ENCODE data around the gene HOXD10. TPM values are rescaled to one million over a fixed set of nuclear protein-coding genes. Genes with fewer than 3 reads are reported as not detected.
A peak's percentile ranks its signal among the peaks of the same experiment; 100 is the strongest.

HOXD10 gene
- total and polyA plus RNA-seq, 5 donors from 2014 or later: not detected

- peaks cover 8% of the 10 kb centered on the region for H3K4me1 ChIP-seq (ENCODE audit: control insufficient read depth, insufficient read depth, low read length, poor library complexity, severe bottlenecking)
- peak overlapping the region in 1 of 3 donors; percentile 48 for H3K27ac Mint-ChIP-seq
- ATAC-seq (ENCODE audit: low read depth in 2 of 2) (no peak), DNase-seq (no peak)
- peaks cover 0 to 34% (median 14%) of the 10 kb centered on the region in 4 donors for H3K4me1 Mint-ChIP-seq
- peaks cover 0 to 14% of the 10 kb centered on the region in 2 experiments for H3K9me3 ChIP-seq (ENCODE audit: control insufficient read depth in 2 of 2, low read length in 2 of 2)
- peaks cover 0 to 16% (median 2%) of the 10 kb centered on the region in 7 donors for H3K9me3 Mint-ChIP-seq
- H3K4me3 ChIP-seq (ENCODE audit: low read depth, low read length): no peak overlapping the region
- peak overlapping the region in 2 of 4 donors; percentile 16 to 18 for H3K4me3 Mint-ChIP-seq
- peaks cover 4% of the 10 kb centered on the region for H3K36me3 Mint-ChIP-seq
- peaks cover 88% of the 10 kb centered on the region for H3K27me3 Mint-ChIP-seq
- peaks cover 49% of the 10 kb centered on the region for H3K27me3 ChIP-seq (ENCODE audit: control insufficient read depth, insufficient read depth, low read length)
- H3K36me3 ChIP-seq (ENCODE audit: control insufficient read depth, insufficient read depth, low read length): no peaks in the 10 kb centered on the region
- no peak overlapping the region for H3K27ac ChIP-seq (ENCODE audit: insufficient read depth, low read length, poor library complexity, severe bottlenecking)
Measured at GRCh38 chr2:176109192-176109901, 7.2 kb upstream of the HOXD10 start.

- Mint-ChIP-seq H3K36me3 (peaks cover 4% of the 10 kb centered on the region), H3K4me3 (no peak overlapping the region), H3K27ac (peak overlapping the region in 1 of 3 donors; percentile 48), H3K27me3 (peaks cover 88% of the 10 kb centered on the region), H3K4me1 (peaks cover 0 to 31% (median 14%) of the 10 kb centered on the region in 4 donors), H3K9me3 (peaks cover 0 to 16% (median 2%) of the 10 kb centered on the region in 7 donors)
- no peak overlapping the region for H3K27ac ChIP-seq (ENCODE audit: insufficient read depth, low read length, poor library complexity, severe bottlenecking)
- peaks cover 0 to 14% of the 10 kb centered on the region in 2 experiments for H3K9me3 ChIP-seq (ENCODE audit: control insufficient read depth in 2 of 2, low read length in 2 of 2)
- H3K4me1 ChIP-seq (ENCODE audit: control insufficient read depth, insufficient read depth, low read length, poor library complexity, severe bottlenecking): peaks cover 8% of the 10 kb centered on the region
- H3K27me3 ChIP-seq (ENCODE audit: control insufficient read depth, insufficient read depth, low read length): peaks cover 51% of the 10 kb centered on the region
- no peak for ATAC-seq (ENCODE audit: low read depth in 2 of 2)
- no peak overlapping the region for H3K4me3 ChIP-seq (ENCODE audit: low read depth, low read length)
- no peaks in the 10 kb centered on the region for H3K36me3 ChIP-seq (ENCODE audit: control insufficient read depth, insufficient read depth, low read length)
- DNase-seq: no peak
Measured at GRCh38 chr2:176109946-176110345, 6.6 kb upstream of the HOXD10 start.

- Histone ChIP-seq H3K4me1 (ENCODE audit: control insufficient read depth, insufficient read depth, low read length, poor library complexity, severe bottlenecking) (peaks cover 8% of the 10 kb centered on the region), H3K9me3 (ENCODE audit: control insufficient read depth in 2 of 2, low read length in 2 of 2) (peaks cover 0 to 14% of the 10 kb centered on the region in 2 experiments), H3K27me3 (ENCODE audit: control insufficient read depth, insufficient read depth, low read length) (peaks cover 57% of the 10 kb centered on the region), H3K27ac (ENCODE audit: insufficient read depth, low read length, poor library complexity, severe bottlenecking) (no peak overlapping the region), H3K4me3 (ENCODE audit: low read depth, low read length) (no peak overlapping the region), H3K36me3 (ENCODE audit: control insufficient read depth, insufficient read depth, low read length) (no peaks in the 10 kb centered on the region)
- H3K4me3 Mint-ChIP-seq: peak overlapping the region in 1 of 4 donors; percentile 54
- peaks cover 0 to 16% (median 2%) of the 10 kb centered on the region in 7 donors for H3K9me3 Mint-ChIP-seq
- H3K27ac Mint-ChIP-seq: no peak overlapping the region
- peaks cover 0 to 26% (median 13%) of the 10 kb centered on the region in 4 donors for H3K4me1 Mint-ChIP-seq
- DNase-seq (no peak), ATAC-seq (ENCODE audit: low read depth in 2 of 2) (no peak)
- peaks cover 88% of the 10 kb centered on the region for H3K27me3 Mint-ChIP-seq
- peaks cover 4% of the 10 kb centered on the region for H3K36me3 Mint-ChIP-seq
Measured at GRCh38 chr2:176110415-176111308, 5.9 kb upstream of the HOXD10 start.

- Histone ChIP-seq H3K4me1 (ENCODE audit: control insufficient read depth, insufficient read depth, low read length, poor library complexity, severe bottlenecking) (peaks cover 8% of the 10 kb centered on the region), H3K27ac (ENCODE audit: insufficient read depth, low read length, poor library complexity, severe bottlenecking) (no peak overlapping the region), H3K27me3 (ENCODE audit: control insufficient read depth, insufficient read depth, low read length) (peaks cover 54% of the 10 kb centered on the region), H3K36me3 (ENCODE audit: control insufficient read depth, insufficient read depth, low read length) (no peaks in the 10 kb centered on the region), H3K9me3 (ENCODE audit: control insufficient read depth in 2 of 2, low read length in 2 of 2) (peaks cover 0 to 14% of the 10 kb centered on the region in 2 experiments), H3K4me3 (ENCODE audit: low read depth, low read length) (no peak overlapping the region)
- ATAC-seq (ENCODE audit: low read depth in 2 of 2) (no peak), DNase-seq (peak in 1 of 3 donors; percentile 38)
- peaks cover 0 to 20% (median 9%) of the 10 kb centered on the region in 4 donors for H3K4me1 Mint-ChIP-seq
- peak overlapping the region in 2 of 4 donors; percentile 5 to 54 for H3K4me3 Mint-ChIP-seq
- H3K27ac Mint-ChIP-seq: no peak overlapping the region
- peaks cover 84% of the 10 kb centered on the region for H3K27me3 Mint-ChIP-seq
- peaks cover 4% of the 10 kb centered on the region for H3K36me3 Mint-ChIP-seq
- peaks cover 0 to 16% (median 2%) of the 10 kb centered on the region in 7 donors for H3K9me3 Mint-ChIP-seq
Measured at GRCh38 chr2:176111309-176111663, 5.3 kb upstream of the HOXD10 start.

GRCh38 chr2:176111846-176112374 is 4.7 kb upstream of the HOXD10 start:
- no peak for ATAC-seq (ENCODE audit: low read depth in 2 of 2)
- Mint-ChIP-seq H3K4me3 (no peak overlapping the region), H3K27ac (peak overlapping the region in 1 of 3 donors; percentile 56)

GRCh38 chr2:176112375-176113302 is 3.9 kb upstream of the HOXD10 start:
- DNase-seq (no peak), ATAC-seq (ENCODE audit: low read depth in 2 of 2) (no peak)
- Mint-ChIP-seq H3K4me3 (peak overlapping the region in 2 of 4 donors; percentile 22 to 54), H3K27ac (no peak overlapping the region), H3K4me1 (peaks cover 0 to 14% (median 7%) of the 10 kb centered on the region in 4 donors), H3K27me3 (peaks cover 88% of the 10 kb centered on the region), H3K9me3 (peaks cover 0 to 22% (median 2%) of the 10 kb centered on the region in 7 donors), H3K36me3 (peaks cover 4% of the 10 kb centered on the region)
- H3K36me3 ChIP-seq (ENCODE audit: control insufficient read depth, insufficient read depth, low read length): no peaks in the 10 kb centered on the region
- no peak overlapping the region for H3K27ac ChIP-seq (ENCODE audit: insufficient read depth, low read length, poor library complexity, severe bottlenecking)
- H3K27me3 ChIP-seq (ENCODE audit: control insufficient read depth, insufficient read depth, low read length): peaks cover 59% of the 10 kb centered on the region
- no peaks in the 10 kb centered on the region for H3K4me1 ChIP-seq (ENCODE audit: control insufficient read depth, insufficient read depth, low read length, poor library complexity, severe bottlenecking)
- no peak overlapping the region for H3K4me3 ChIP-seq (ENCODE audit: low read depth, low read length)
- H3K9me3 ChIP-seq (ENCODE audit: control insufficient read depth in 2 of 2, low read length in 2 of 2): peaks cover 0 to 26% of the 10 kb centered on the region in 2 experiments

More at GRCh38 chr2:176111846-176112374, 4.7 kb upstream of the HOXD10 start:
- H3K4me1 Mint-ChIP-seq: peaks cover 0 to 17% (median 8%) of the 10 kb centered on the region in 4 donors
- H3K9me3 ChIP-seq (ENCODE audit: control insufficient read depth in 2 of 2, low read length in 2 of 2): peaks cover 0 to 20% of the 10 kb centered on the region in 2 experiments
- H3K36me3 Mint-ChIP-seq: peaks cover 4% of the 10 kb centered on the region
- H3K4me1 ChIP-seq (ENCODE audit: control insufficient read depth, insufficient read depth, low read length, poor library complexity, severe bottlenecking): peaks cover 3% of the 10 kb centered on the region
- peaks cover 85% of the 10 kb centered on the region for H3K27me3 Mint-ChIP-seq
- H3K27me3 ChIP-seq (ENCODE audit: control insufficient read depth, insufficient read depth, low read length): peaks cover 56% of the 10 kb centered on the region
- H3K9me3 Mint-ChIP-seq: peaks cover 0 to 21% (median 2%) of the 10 kb centered on the region in 7 donors
- no peak overlapping the region for H3K4me3 ChIP-seq (ENCODE audit: low read depth, low read length)
- DNase-seq: no peak
- no peaks in the 10 kb centered on the region for H3K36me3 ChIP-seq (ENCODE audit: control insufficient read depth, insufficient read depth, low read length)
- no peak overlapping the region for H3K27ac ChIP-seq (ENCODE audit: insufficient read depth, low read length, poor library complexity, severe bottlenecking)

Data from CD4-positive, CD25-positive, alpha-beta regulatory T cell (primary cell).